ENCODE data around the gene NHEJ1.

GRCh38 chr2:219109471-219109870, 51.1 kb downstream of the NHEJ1 start:
- no peak for TF ChIP-seq FOXA1 (IDR thresholded peaks at IDR 0.05)
- no peak for TF ChIP-seq FOXA1 (CRISPR knock-in tag; IDR thresholded peaks at IDR 0.05)
- TF ChIP-seq ZBTB46 (CRISPR knock-in tag; IDR thresholded peaks at IDR 0.05; ENCODE audit: borderline replicate concordance), result no peak
- no peak for TF ChIP-seq CTCF (CRISPR knock-in tag; IDR thresholded peaks at IDR 0.05)

Data from HepG2 (cell line).